GM23338 (cell line): ENCODE data around the gene EPHB1. TPM values are rescaled to one million over a fixed set of nuclear protein-coding genes. Genes with fewer than 3 reads are reported as not detected.

Source experiments
- ATAC-seq: fragments of 200-7000 bp; cut with Tn5 transposase; 3 replicates; pipeline ENCODE4 v1.9.1; 2020
- DNase-seq: peaks from one replicate; pipeline ENCODE4 v3.0.0-alpha.2; 2015; ENCODE audit warnings: low spot score
- H2AFZ ChIP-seq: fragments of 200-600 bp; sonication (generic); 2 replicates; pipeline ENCODE4 v1.8.0; 2016; ENCODE audit warnings: antibody characterized with exemption, mild to moderate bottlenecking, moderate library complexity
- H3F3A ChIP-seq: fragments of 200-600 bp; sonication (generic); replicated peaks from 2 replicates; pipeline ENCODE4 v1.8.0; 2017; ENCODE audit warnings: antibody characterized with exemption, mixed run types, low read depth
- H3K27ac ChIP-seq: fragments of 200-600 bp; sonication (generic); 2 replicates; pipeline ENCODE4 v1.6.1; 2016; ENCODE audit warnings: low read depth
- H3K27me3 ChIP-seq: fragments of 200-600 bp; sonication (generic); 2 replicates; pipeline ENCODE4 v1.8.0; 2016; ENCODE audit warnings: mild to moderate bottlenecking, mixed run types, moderate library complexity; ENCODE audit not compliant: insufficient read depth
- H3K36me3 ChIP-seq: fragments of 200-600 bp; sonication (generic); 2 replicates; pipeline ENCODE4 v1.8.0; 2016; ENCODE audit warnings: mild to moderate bottlenecking; ENCODE audit not compliant: insufficient read depth
- H3K4me1 ChIP-seq: fragments of 200-600 bp; sonication (generic); 2 replicates; pipeline ENCODE4 v1.8.0; 2016; ENCODE audit warnings: mild to moderate bottlenecking, moderate library complexity; ENCODE audit not compliant: insufficient read depth
- H3K4me2 ChIP-seq: fragments of 200-600 bp; sonication (generic); 2 replicates; pipeline ENCODE4 v1.7.1; 2017; ENCODE audit warnings: mixed run types
- H3K4me3 ChIP-seq: fragments of 200-600 bp; sonication (generic); 2 replicates; pipeline ENCODE4 v1.6.1; 2016; ENCODE audit warnings: mixed run types
- H3K79me2 ChIP-seq: fragments of 200-600 bp; sonication (generic); replicated peaks from 2 replicates; pipeline ENCODE4 v1.8.0; 2017; ENCODE audit warnings: mild to moderate bottlenecking; ENCODE audit not compliant: insufficient read depth
- H3K9me2 ChIP-seq: fragments of 200-600 bp; sonication (generic); 2 replicates; pipeline ENCODE4 v1.8.0; 2017; ENCODE audit not compliant: insufficient read depth
- H4K20me1 ChIP-seq: fragments of 200-600 bp; sonication (generic); replicated peaks from 2 replicates; pipeline ENCODE4 v1.8.0; 2017; ENCODE audit warnings: mild to moderate bottlenecking; ENCODE audit not compliant: insufficient read depth
- H3K27ac Mint-ChIP-seq: 2 replicates; pipeline ENCODE4 v1.8.0; 2020; ENCODE audit warnings: inconsistent platforms, mild to moderate bottlenecking, moderate library complexity, mixed read lengths
- H3K27me3 Mint-ChIP-seq: 3 replicates; pipeline ENCODE4 v1.8.0; 2022; ENCODE audit warnings: low read depth, mild to moderate bottlenecking, moderate library complexity, mixed read lengths, inconsistent platforms; ENCODE audit not compliant: insufficient read depth, poor library complexity
- H3K36me3 Mint-ChIP-seq: 3 replicates; pipeline ENCODE4 v1.8.0; 2021; ENCODE audit warnings: low read depth, mild to moderate bottlenecking, inconsistent platforms, moderate library complexity, mixed read lengths
- H3K4me1 Mint-ChIP-seq: 3 replicates; pipeline ENCODE4 v1.8.0; 2020; ENCODE audit warnings: mild to moderate bottlenecking, inconsistent platforms, mixed read lengths
- H3K4me3 Mint-ChIP-seq: 3 replicates; pipeline ENCODE4 v1.8.0; 2021; ENCODE audit warnings: moderate library complexity, mild to moderate bottlenecking, inconsistent platforms, mixed read lengths
- H3K9me3 Mint-ChIP-seq: 3 replicates; pipeline ENCODE4 v1.8.0; 2020; ENCODE audit warnings: moderate library complexity, mild to moderate bottlenecking, inconsistent platforms, mixed read lengths
- CTCF ChIP-seq, 2 experiments: fragments of 200-600 bp in 1 of 2; sonication (generic) in 1 of 2; conservative IDR thresholded peaks; 2 replicates each; pipeline versions ENCODE4 v1.5.1 to v1.6.1; 2016 to 2017; ENCODE audit warnings: antibody characterized with exemption in 2 of 2, low read depth in 2 of 2, mild to moderate bottlenecking in 2 of 2, moderate library complexity in 1 of 2
- NANOG ChIP-seq: IDR thresholded peaks from 2 replicates; pipeline ENCODE4 v1.6.1; 2016; ENCODE audit warnings: antibody characterized with exemption, borderline replicate concordance
- POLR2AphosphoS5 ChIP-seq: IDR thresholded peaks from 2 replicates; pipeline ENCODE4 v1.6.1; 2016; ENCODE audit warnings: antibody characterized with exemption, low read depth
- REST ChIP-seq: IDR thresholded peaks from one replicate; pipeline ENCODE4 v1.6.1; 2018; ENCODE audit warnings: antibody characterized with exemption; ENCODE audit not compliant: unreplicated experiment
- ZNF462 ChIP-seq: fragments of 250-450 bp; sonication (Bioruptor Pico); IDR thresholded peaks from 2 replicates; pipeline ENCODE4 v1.5.0; 2020; ENCODE audit warnings: mild to moderate bottlenecking, moderate library complexity
- polyA plus RNA-seq: library from polyadenylated mRNA; unstranded; fragments of >200 nt; fragmentation: Nextera tagmentation; extraction: Ambion mirVana; gene quantifications from 2 replicates; pipeline ENCODE4 v1.2.1, GENCODE V29; 2016
- total RNA-seq: library from RNA; depleted of rRNA; stranded (reverse); fragments of >200 nt; shearing (Covaris generic); gene quantifications from 2 replicates; pipeline ENCODE4 v1.2.3, GENCODE V29; 2014

The EPHB1 gene
- total and polyA plus RNA-seq, 2 experiments from 2014 or later: 2.7 to 5.2 TPM

- TF ChIP-seq ZNF462 (CRISPR knock-in tag) (no peak), NANOG (no peak), REST (no peak), CTCF (conservative IDR thresholded peaks at IDR 0.05; ENCODE audit: low read depth in 2 of 2) (no peak), POLR2AphosphoS5 (no peak)
- Mint-ChIP-seq H3K36me3 (peaks cover 7% of the 10 kb centered on the region; the same call in 2 of the 3 replicates), H3K4me3 (no peak overlapping the region), H3K9me3 (peaks cover 10% of the 10 kb centered on the region; the same call in 2 of the 3 replicates), H3K27me3 (peaks cover 5% of the 10 kb centered on the region), H3K4me1 (peaks cover 7% of the 10 kb centered on the region; the same call in 2 of the 3 replicates), H3K27ac (no peak overlapping the region)
- Histone ChIP-seq H3K4me1 (no peaks in the 10 kb centered on the region), H3K27me3 (no peaks in the 10 kb centered on the region), H4K20me1 (no peaks in the 10 kb centered on the region), H3K27ac (no peak overlapping the region), H3K36me3 (no peaks in the 10 kb centered on the region), H3K9me2 (0 out of 2 replicates have a peak, but pooled peaks cover 4% of the 10 kb centered on the region), H3K4me3 (no peak overlapping the region), H3K4me2 (no peak overlapping the region), H2AFZ (no peak overlapping the region), H3F3A (no peaks in the 10 kb centered on the region), H3K79me2 (no peaks in the 10 kb centered on the region)
- ATAC-seq (no peak), DNase-seq (no peak)
These were observed 121.4 kb downstream of the EPHB1 start for GRCh38 chr3:134916276-134916961.
